Amniotic stem cell (primary cell): ENCODE measurements around the gene MCAM.
A peak's percentile ranks its signal among the peaks of the same experiment; 100 is the strongest.

Experiments
- DNase-seq: peaks from one replicate; lab custom pipeline; 2025; lab: John Stamatoyannopoulos, UW

MCAM gene

DNA sequence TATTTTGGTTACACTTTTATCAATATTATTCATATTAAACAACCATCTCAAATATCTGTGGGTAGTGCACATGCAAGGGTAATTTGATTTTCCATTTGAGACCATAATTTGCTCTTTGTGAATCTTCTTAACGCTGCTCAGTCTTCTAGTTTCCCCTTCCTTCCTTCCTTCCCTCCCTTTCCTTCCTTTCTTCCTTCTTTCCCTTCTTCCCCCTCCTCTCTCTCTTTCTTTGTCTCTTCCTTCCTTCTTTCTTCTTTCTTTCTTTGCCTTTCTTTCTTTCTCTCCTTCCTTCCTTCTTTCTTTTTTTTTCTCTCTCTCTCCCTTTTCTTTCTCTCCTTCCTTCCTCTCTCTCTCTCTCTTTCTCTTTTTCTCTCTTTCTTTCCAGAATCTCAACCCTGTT lies 13.3 kb upstream of the MCAM start:
- no peak for DNase-seq

DNA sequence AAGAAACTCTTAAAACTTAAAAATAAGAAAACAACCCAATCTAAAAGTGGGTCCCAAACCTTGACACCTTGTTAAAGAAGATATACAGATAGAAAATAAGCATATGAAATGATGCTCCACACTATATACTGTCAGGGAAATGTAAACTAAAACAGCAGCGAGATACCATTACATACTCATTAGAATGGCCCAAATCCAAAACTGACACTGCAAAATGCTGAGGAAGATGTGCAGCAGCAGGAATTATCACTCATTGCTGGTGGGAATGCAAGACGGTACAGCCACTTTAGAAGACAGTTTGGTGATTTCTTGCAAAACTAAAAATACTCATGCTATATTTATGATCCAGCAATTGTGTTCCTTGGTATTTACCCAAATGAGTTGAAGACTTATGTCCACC lies 12.4 kb upstream of the MCAM start:
- DNase-seq: no peak

DNA sequence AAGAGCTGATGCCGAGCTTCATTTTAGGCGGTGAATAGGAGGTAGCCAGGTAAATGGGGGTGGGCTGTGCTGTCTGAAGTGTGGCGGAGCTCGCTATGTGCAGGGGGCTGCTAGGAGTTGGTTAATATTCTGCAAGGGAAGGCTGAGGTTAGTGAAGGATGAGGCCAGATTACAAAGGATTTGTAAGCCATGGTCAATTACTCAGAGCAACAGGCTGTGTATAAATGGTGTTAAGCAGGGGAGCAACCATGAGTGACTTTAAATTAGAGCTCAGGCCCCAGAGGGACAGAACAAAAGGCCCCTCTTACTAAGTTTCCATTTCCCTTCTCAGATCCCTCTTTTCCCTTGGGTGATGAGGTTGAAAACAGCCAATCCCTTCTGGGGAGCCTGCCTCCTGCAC lies 7.3 kb upstream of the MCAM start:
- no peak for DNase-seq

GRCh38 chr11:119323532-119324033 lies 6.7 kb upstream of the MCAM start:
- peak; percentile 42 for DNase-seq

DNA sequence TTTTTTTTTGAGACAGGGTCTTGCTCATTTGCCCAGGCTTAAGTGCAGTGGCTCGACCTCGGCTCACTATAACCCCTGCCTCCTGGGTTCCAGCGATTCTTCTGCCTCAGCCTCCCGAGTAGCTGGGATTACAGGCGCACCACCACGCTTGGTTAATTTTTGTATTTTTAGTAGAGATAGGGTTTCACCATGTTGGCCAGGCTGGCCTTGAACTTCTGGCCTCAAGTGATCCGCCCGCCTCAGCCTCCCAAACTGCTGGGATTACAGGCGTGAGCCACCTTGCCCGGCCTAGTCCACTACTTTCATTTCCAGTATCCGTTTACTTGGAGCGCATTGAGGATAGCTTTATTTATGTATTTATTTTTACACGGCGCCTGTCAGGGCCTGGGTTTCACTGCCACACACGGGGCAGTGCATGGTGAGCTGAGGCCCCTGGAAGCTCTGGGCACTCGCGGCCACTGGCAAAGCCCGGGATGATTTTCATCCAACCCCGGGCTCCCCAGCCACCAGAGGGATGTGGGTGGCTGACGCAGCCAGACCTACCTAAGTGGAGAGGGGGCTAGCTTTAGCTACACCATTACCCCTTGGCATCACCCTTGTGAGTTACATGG lies 6.1 kb upstream of the MCAM start:
- DNase-seq: no peak

- no peak for DNase-seq
Measured at GRCh38 chr11:119322360-119322739, 5.4 kb upstream of the MCAM start.

DNA sequence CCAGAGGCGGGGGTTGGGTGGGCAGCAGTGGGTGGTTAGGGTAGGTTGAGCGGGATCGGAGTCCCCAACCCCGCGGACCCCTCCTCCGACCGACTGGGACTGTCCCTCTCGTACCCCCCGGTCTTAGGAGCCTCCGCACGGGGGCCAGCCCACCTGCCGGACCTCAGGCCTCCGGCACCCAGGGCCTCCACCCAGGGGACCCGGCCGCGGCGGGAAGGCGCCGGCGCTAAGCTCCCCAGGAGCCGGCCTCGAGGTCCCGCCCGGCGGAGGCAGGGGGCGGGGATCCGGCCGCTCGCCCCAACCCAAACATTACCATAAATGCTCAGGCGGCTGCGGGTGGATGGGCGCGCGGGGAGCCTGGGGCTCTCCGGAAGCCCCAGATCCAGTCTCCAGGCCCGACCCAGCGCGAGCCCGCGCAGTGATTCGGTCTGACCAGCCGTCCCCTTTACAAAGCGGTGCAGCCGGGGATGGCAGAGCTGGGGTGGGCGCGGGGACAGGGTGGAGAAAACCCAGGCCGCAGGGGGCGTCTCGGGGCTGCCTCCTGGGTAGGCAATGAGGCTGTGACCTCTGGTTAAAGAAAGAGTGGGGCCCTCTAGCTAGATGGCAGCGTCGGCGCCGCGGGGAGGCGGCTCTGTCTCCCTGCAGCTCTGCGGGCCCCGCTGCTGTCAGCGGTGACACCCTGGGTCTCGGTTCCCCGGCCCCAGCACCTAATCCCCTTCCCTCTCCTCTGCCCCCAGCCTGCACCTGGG lies 4.0 kb upstream of the MCAM start:
- no peak for DNase-seq

DNA sequence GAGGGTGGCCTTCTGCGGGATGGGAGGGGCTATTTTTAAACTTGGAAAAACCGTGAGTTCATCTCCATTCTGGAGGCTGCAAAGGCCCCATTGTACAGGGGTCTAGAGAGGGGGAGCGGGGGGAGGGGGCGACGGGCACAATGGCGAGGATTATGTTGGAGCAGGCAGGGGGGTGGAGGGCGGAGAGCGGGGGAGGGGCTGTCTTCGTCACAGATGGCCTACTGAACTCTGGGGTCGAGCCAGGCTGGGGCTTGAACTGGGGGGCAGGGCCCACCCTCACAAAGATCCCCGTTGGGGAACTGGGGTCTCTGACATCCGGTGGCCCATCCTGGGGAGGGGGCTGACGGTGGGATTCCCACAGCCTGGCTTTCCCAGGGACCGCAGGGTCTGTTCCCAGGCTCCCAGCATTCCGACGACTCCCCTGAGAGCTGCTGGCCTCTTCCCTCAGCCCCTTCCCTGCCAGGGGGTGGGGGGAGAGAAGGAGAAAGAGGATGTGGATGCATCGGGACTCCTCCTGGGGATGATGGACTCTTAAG lies 3.4 kb upstream of the MCAM start:
- no peak for DNase-seq

GRCh38 chr11:119319700-119320239 lies 2.8 kb upstream of the MCAM start:
- no peak for DNase-seq

DNA sequence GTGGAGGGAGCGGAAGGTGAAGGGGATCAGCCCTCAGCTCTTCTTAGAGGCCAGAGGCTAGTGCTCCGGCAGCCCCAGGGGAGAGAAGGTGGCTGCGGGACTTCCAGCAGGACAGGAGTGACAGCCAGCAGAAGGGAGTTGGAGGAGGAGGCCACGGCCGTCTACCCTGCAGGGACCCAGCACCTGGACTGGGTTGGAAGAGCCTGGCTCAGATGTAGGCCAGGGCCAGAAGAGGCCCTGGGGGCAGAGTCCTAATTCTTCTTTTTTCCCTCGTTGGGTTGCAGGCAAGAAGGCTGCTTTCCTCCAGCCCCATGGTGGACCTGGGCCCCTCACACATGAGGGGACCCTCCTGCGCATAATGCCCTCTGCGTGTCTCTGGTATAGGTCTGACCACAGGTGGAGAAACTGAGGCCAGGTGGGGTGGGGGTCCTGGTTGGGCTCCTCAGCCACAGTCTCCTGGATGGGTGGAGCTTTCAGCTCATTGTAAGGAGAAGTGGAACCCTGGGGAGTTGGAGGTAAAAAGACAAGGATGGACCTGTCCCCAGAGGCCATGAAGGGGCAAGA lies 2.3 kb upstream of the MCAM start:
- no peak for DNase-seq

DNA sequence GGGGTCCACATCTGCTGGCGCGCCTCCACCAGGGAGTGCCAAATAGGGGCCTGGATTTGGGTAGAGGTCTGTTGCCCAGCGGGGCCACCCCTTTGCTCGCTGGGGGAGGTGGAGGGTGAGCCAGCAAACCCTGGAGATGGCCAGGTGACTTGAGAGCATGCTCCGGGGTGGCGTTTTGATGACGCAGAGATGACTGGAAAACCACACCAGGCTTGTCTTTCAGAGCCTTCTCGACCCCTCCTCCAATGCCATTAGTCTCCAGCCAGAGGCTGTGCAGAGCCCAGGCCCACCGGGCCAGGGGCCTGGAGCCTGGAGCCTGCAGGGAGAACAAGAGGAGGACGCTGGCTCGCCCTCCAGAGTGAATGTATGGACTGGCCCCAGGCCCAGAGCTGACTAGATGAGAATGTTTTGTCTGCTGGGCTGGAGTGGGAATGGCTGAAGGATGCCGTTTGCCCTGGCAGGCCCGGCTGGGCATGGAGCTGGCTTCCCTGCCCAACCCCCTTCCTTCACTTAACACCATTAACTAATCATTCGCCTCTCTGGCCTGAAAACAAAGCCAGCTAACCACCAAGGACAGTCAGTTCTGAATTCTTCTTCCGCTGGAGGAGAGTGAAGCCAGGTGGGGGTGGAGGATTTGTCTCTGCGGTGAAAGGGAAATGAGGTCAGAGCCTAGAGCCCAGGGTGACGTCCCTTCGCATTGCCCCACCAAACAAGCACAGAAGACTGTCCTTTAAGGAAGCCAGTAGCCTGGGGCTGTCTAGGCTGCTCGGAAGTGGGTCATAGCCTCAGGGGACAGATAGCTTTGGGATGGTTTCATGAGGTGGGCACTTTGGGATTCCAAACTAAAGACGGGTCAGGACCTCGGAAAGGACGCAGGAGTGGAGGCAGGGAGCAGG lies 1.6 kb upstream of the MCAM start:
- DNase-seq: no peak

DNA sequence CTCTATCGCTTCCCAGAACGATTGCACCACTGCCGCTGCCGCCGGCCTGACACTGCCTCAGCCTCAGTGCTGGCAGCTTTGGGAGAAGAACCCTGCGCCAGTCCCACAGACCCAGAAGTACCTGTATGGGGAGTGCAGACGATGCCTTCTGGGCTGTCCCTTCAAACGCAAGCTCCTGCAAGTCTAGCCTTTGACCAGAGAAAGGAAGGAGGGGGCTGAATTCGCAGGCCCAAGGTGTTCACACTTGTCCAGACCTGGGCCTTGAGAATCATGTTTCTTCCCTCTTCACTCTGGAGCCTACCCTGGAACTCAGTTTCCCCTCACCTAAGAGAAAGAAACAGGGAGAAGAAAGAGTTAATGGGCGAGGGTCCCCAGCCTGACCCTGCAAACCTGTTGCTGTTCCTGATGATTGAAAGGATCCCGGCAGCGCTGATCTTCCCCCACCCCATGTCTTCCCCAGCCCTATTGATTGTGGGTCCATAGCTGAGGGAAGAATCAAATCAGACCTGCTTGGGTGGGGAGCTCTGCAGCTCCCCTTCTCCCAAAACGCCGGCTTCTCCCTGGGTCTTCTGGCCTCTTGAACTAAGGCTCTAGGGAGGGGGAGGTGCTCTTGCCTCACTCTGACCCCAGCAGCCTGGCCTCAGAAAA lies 786 bp upstream of the MCAM start:
- no peak for DNase-seq

DNA sequence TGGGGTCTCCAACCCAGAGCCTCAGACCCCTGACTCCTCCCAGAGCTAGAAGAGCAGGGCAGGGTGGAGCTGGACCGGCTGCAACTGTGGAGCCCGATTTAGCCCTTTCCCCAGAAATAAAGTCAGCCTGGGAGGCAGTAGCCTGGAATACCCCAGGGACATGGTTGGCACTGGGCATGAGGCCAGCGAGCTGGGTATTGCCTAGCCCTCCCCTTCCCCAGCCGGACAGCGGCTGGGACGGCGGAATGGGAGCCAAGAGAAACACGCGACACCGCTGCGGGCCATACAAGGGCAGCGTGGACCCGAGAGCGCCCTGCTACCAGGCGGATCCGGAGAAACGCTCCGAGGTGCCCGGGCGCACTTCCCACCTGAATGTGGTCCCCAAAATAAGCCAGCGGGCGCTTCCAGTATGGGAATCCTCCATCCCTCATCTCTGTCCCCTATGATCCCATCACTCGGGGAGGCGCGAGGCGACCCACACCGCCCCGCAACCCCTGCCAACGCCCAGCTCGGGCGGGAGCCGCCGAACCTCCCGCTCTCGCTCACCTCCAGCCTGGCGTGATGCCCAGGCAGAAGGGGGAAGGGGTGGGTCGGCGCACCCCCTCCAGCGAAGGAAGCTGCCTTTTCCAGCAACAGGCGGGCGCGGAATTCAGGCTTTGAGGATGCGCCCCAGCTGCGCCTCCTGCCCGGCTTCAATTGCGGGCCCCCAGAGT lies 758 bp downstream of the MCAM start:
- no peak for DNase-seq

GRCh38 chr11:119315131-119316015 lies 1.6 kb downstream of the MCAM start:
- no peak for DNase-seq

GRCh38 chr11:119314726-119315125 lies 2.2 kb downstream of the MCAM start:
- no peak for DNase-seq

- no peak for DNase-seq
Measured at GRCh38 chr11:119310682-119311052, 6.3 kb downstream of the MCAM start.

DNA sequence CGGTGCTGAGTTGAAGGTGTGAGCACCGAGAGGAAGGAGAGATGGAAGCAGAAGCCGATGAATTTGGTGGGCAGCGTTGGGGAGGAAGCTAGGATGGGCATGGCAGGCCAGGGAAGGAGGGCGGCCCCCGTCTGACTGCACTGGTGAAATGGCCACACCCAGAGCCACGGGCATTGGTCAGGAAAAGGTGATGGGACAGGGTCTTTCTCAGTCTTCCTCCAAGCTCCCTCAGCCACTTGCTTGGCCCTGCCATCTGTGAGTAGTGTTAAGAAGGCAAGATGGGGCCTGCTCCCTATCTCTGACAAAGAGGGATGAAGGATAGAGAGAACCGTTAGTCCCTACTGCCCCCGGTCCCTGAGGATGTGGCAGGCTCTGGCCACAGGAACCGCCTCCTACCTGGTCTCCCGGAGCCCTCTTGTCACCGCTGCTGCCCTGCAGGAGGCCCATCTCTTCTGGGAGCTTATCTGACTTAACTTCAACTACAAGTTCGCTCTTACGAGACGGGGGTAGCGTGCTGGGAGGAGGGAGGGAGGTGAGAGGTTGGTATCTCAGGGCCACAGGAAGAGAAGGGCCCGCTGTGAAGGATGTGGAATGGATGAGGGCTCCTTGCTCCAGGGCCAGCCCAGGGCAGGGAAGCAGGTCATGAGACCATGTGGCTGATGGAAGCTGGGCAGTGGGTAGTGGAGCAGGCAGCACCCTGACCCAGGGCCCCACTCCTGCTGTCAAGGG lies 6.8 kb downstream of the MCAM start:
- DNase-seq: no peak

DNA sequence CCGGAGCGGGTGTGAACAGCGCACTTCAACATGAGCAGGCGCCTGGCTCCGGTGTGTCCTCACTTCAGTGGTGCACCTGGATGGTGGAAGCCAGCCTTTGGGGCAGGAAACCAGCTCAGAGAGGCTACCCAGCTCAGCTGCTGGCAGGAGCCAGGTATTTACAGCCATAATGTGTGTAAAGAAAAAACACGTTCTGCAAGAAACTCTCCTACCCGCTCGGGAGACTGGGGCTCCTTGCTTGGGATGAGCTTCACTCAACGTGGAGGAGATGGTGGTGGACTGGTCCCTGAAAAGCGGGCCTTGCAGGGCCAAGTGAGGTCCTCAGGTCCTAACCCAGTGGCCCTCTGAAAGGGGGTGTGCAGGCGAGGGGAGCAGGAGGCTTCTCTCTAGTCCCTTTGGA lies 7.5 kb downstream of the MCAM start:
- DNase-seq: no peak

DNA sequence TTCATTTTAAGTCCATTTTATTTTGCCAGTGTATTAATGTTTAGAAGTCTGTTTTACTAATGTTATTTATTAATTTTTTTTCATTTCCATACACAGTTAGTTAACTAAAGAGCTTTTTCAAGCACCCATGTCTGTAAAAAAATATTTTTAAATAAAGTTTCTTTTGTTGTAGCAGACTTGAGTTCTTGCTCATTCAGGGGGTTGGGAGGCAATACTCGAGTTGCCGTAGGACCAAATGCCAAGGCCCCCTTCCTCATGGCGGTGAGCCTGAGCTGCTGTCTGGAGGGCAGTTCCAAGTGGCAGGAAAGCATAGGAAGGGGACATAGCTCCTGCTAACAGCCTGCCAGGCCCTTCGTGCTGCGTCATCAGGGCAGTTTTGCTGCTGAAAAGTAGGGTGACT lies 9.0 kb downstream of the MCAM start:
- no peak for DNase-seq
